Neuronal stem cell (in vitro differentiated cells): ENCODE results near the gene SAPCD2.

Source experiments
- DNase-seq: peaks from one replicate; pipeline ENCODE4 v3.0.0-alpha.2; 2013; ENCODE audit warnings: low spot score
- H2AFZ ChIP-seq: one replicate; pipeline ENCODE4 v1.6.1; 2013; ENCODE audit warnings: mild to moderate bottlenecking, low read length, inconsistent platforms
- H2AK5ac ChIP-seq: 2 replicates; pipeline ENCODE4 v1.6.1; 2013; ENCODE audit warnings: low read depth, mild to moderate bottlenecking, inconsistent platforms, low read length, moderate library complexity, mixed read lengths
- H2BK120ac ChIP-seq: 2 replicates; pipeline ENCODE4 v1.6.1; 2013; ENCODE audit warnings: low read depth, mild to moderate bottlenecking, inconsistent platforms, low read length, moderate library complexity, mixed read lengths
- H2BK12ac ChIP-seq: one replicate; pipeline ENCODE4 v1.6.1; 2013; ENCODE audit warnings: low read length, inconsistent platforms
- H2BK15ac ChIP-seq: 2 replicates; pipeline ENCODE4 v1.6.1; 2013; ENCODE audit warnings: mild to moderate bottlenecking, low read length, inconsistent platforms, mixed read lengths
- H2BK5ac ChIP-seq: one replicate; pipeline ENCODE4 v1.6.1; 2013; ENCODE audit warnings: inconsistent platforms, mild to moderate bottlenecking, low read length, moderate library complexity
- H3K14ac ChIP-seq: one replicate; pipeline ENCODE4 v1.6.1; 2013; ENCODE audit warnings: low read length, inconsistent platforms
- H3K18ac ChIP-seq: 2 replicates; pipeline ENCODE4 v1.6.1; 2013; ENCODE audit warnings: low read length, inconsistent platforms
- H3K23ac ChIP-seq: 2 replicates; pipeline ENCODE4 v1.6.1; 2013; ENCODE audit warnings: low read depth, mild to moderate bottlenecking, mixed read lengths, low read length, inconsistent platforms; ENCODE audit not compliant: poor library complexity
- H3K27ac ChIP-seq: replicated peaks from 3 replicates; pipeline ENCODE4 v1.5.1; 2013; ENCODE audit warnings: low read length, inconsistent platforms
- H3K27me3 ChIP-seq, 3 experiments: 2 replicates each; pipeline ENCODE4 v1.6.1; 2013; ENCODE audit warnings: low read length in 3 of 3, mild to moderate bottlenecking in 2 of 3, inconsistent platforms in 1 of 3, low read depth in 1 of 3, mixed read lengths in 1 of 3, moderate library complexity in 1 of 3; ENCODE audit not compliant: control insufficient read depth in 3 of 3, insufficient read depth in 3 of 3
- H3K36me3 ChIP-seq, 2 donors: replicated peaks in 1 of 2; 2 replicates each; pipeline ENCODE4 v1.6.1; 2013; ENCODE audit warnings: low read length in 2 of 2; ENCODE audit not compliant: control insufficient read depth in 2 of 2, insufficient read depth in 2 of 2
- H3K4ac ChIP-seq: 2 replicates; pipeline ENCODE4 v1.6.1; 2013; ENCODE audit warnings: inconsistent platforms, mild to moderate bottlenecking, low read length, moderate library complexity
- H3K4me1 ChIP-seq, 2 donors: 1 replicate in 1 of 2; 2 replicates in 1 of 2; pipeline ENCODE4 v1.6.1; 2013; ENCODE audit warnings: low read length in 2 of 2, low read depth in 1 of 2; ENCODE audit not compliant: control insufficient read depth in 2 of 2, insufficient read depth in 1 of 2
- H3K4me2 ChIP-seq: one replicate; pipeline ENCODE4 v1.6.1; 2013; ENCODE audit warnings: mild to moderate bottlenecking, low read length, inconsistent platforms; ENCODE audit not compliant: insufficient read depth, poor library complexity, severe bottlenecking
- H3K4me3 ChIP-seq, 2 donors: 2 replicates each; pipeline ENCODE4 v1.5.1; 2013; ENCODE audit warnings: low read length in 2 of 2, mild to moderate bottlenecking in 2 of 2, inconsistent platforms in 1 of 2, moderate library complexity in 1 of 2
- H3K79me1 ChIP-seq: one replicate; pipeline ENCODE4 v1.6.1; 2013; ENCODE audit warnings: low read depth, mild to moderate bottlenecking, inconsistent platforms, low read length, moderate library complexity
- H3K9ac ChIP-seq: one replicate; pipeline ENCODE4 v1.6.1; 2013; ENCODE audit warnings: mild to moderate bottlenecking, low read depth, low read length, inconsistent platforms; ENCODE audit not compliant: poor library complexity
- H3K9me3 ChIP-seq, 2 donors: replicated peaks in 1 of 2; 2 replicates each; pipeline versions ENCODE3 to v1.6.1; 2013; ENCODE audit warnings: low read length in 2 of 2, mild to moderate bottlenecking in 2 of 2, inconsistent platforms in 1 of 2, low read depth in 1 of 2, mixed read lengths in 1 of 2, moderate library complexity in 1 of 2; ENCODE audit not compliant: control insufficient read depth in 2 of 2, insufficient read depth in 1 of 2
- H4K8ac ChIP-seq: one replicate; pipeline ENCODE4 v1.6.1; 2013; ENCODE audit warnings: low read depth, mild to moderate bottlenecking, inconsistent platforms, low read length, moderate library complexity
- H4K91ac ChIP-seq: one replicate; pipeline ENCODE4 v1.6.1; 2013; ENCODE audit warnings: low read length, low read depth, mild to moderate bottlenecking, inconsistent platforms; ENCODE audit not compliant: poor library complexity
- WGBS, 2 donors: extraction: QIAGEN DNeasy Blood & Tissue Kit; methylation state at CpG; one replicate each; pipeline ENCODE4 v1.1.7; 2013; ENCODE audit warnings: missing lambda C conversion rate in 2 of 2, mixed read lengths in 1 of 2; ENCODE audit not compliant: insufficient read length in 2 of 2, insufficient replicate concordance in 1 of 2; ENCODE audit errors: extremely low coverage in 2 of 2; 5-methylcytosine and 5-hydroxymethylcytosine counted together

SAPCD2 gene

DNA sequence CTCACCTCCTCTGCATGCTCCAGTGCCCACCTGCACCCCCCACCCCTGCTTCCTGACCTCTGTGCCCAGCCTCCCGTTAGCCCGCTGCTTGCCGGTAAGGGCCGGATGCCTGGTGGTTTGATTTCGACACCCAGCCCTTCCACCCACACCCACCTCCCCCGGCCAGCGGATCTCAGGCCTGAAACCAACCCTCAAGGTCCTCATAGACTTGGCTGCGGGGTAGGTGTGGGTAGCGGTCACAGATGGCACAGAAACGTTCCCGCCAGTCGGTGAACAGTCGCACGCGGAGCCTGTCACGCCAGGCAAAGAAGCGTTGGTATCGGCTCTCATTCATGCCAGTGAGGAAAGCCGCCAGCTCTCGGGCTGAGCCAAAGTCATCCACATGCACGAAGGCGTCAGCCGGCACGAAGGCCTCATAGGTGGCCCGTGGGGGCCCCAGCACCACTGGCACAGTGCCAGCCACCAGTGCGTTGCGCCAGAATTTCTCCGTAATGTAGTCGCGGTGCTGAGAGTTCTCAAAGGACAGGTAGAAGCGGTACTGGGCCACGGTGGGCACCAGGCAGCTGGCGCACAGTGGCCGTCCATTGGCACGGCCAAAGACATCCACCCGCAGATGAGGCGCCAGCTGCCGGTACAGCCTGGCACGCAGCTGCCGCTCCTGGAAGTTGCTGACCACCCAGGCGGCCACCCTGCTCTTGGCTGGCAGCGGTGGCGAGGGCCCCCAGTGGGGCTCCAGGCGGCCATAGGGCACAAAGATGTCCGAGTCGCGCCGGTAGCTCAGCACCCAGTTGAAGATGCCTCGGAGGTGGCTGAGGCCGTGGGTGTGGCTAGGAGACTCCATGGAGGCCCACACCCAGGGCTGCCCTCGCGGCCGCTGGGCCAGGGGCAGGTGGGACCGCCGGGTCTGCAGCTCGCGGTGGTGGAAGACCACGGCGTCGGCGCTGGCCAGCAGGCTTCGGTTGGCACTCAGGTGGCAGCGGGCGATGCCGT is 39.5 kb downstream of the SAPCD2 start:
- peak overlapping the region; percentile 93 for H2BK12ac ChIP-seq
- no peak overlapping the region for H3K27ac ChIP-seq
- no peak overlapping the region for H3K4me2 ChIP-seq
- no peak overlapping the region for H4K91ac ChIP-seq
- H3K27me3 ChIP-seq: peaks cover 0 to 10% (median 0%) of the 10 kb centered on the region in 3 experiments
- H3K23ac ChIP-seq: peak overlapping the region; percentile 65
- no CpG with 5 or more reads among the region's 65 CpGs for WGBS, 2 donors
- peak overlapping the region; percentile 17 for H3K18ac ChIP-seq
- H4K8ac ChIP-seq: peak overlapping the region; percentile 17
- H2AFZ ChIP-seq: no peak overlapping the region
- H3K9me3 ChIP-seq: no peaks in the 10 kb centered on the region
- no peak overlapping the region for H2BK5ac ChIP-seq
- H3K36me3 ChIP-seq: no peaks in the 10 kb centered on the region
- DNase-seq: no peak
- H2BK120ac ChIP-seq: no peak overlapping the region
- H3K4ac ChIP-seq: no peak overlapping the region
- H3K9ac ChIP-seq: no peak overlapping the region
- H3K4me1 ChIP-seq: peaks cover 15 to 30% of the 10 kb centered on the region in 2 donors
- peak overlapping the region; percentile 98 for H2AK5ac ChIP-seq
- H2BK15ac ChIP-seq: peak overlapping the region; percentile 52
- H3K14ac ChIP-seq: peak overlapping the region; percentile 71
- peaks cover 3% of the 10 kb centered on the region for H3K79me1 ChIP-seq
- H3K4me3 ChIP-seq: no peak overlapping the region

DNA sequence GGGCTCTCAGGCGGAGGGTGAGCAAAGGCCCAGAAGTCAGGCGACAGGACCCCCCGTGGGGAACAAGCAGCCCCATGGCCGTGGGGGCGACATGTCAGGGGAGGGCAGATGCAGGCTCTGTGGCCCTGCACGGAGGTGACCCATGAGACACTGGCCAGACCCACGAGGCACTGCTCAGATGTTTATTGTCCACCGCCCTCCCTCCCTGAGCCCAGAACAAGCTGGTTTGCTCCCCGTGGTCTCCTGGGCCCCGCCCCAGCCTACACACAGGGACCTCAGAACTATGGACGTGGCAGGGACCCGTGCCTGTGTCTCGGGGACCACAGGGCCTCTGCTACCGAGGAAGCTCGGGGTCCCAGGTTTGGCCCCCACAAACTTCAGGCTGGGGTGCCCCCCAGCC is 40.4 kb downstream of the SAPCD2 start:
- Histone ChIP-seq H2BK15ac (peak overlapping the region; percentile 52), H4K8ac (no peak overlapping the region), H2BK5ac (no peak overlapping the region), H3K23ac (no peak overlapping the region), H3K9ac (no peak overlapping the region), H3K79me1 (peaks cover 9% of the 10 kb centered on the region), H2BK12ac (peak overlapping the region; percentile 93), H3K36me3 (no peaks in the 10 kb centered on the region), H3K18ac (no peak overlapping the region), H3K27ac (no peak overlapping the region), H2AK5ac (peak overlapping the region; percentile 98), H3K14ac (no peak overlapping the region), H3K27me3 (peaks cover 0 to 10% (median 0%) of the 10 kb centered on the region in 3 experiments), H3K9me3 (no peaks in the 10 kb centered on the region), H3K4me3 (no peak overlapping the region), H2AFZ (no peak overlapping the region), H4K91ac (no peak overlapping the region), H2BK120ac (no peak overlapping the region), H3K4me1 (peaks cover 20 to 36% of the 10 kb centered on the region in 2 donors), H3K4ac (peak overlapping the region; percentile 53), H3K4me2 (no peak overlapping the region)
- WGBS, 2 donors: no CpG with 5 or more reads among the region's 15 CpGs
- no peak for DNase-seq

DNA sequence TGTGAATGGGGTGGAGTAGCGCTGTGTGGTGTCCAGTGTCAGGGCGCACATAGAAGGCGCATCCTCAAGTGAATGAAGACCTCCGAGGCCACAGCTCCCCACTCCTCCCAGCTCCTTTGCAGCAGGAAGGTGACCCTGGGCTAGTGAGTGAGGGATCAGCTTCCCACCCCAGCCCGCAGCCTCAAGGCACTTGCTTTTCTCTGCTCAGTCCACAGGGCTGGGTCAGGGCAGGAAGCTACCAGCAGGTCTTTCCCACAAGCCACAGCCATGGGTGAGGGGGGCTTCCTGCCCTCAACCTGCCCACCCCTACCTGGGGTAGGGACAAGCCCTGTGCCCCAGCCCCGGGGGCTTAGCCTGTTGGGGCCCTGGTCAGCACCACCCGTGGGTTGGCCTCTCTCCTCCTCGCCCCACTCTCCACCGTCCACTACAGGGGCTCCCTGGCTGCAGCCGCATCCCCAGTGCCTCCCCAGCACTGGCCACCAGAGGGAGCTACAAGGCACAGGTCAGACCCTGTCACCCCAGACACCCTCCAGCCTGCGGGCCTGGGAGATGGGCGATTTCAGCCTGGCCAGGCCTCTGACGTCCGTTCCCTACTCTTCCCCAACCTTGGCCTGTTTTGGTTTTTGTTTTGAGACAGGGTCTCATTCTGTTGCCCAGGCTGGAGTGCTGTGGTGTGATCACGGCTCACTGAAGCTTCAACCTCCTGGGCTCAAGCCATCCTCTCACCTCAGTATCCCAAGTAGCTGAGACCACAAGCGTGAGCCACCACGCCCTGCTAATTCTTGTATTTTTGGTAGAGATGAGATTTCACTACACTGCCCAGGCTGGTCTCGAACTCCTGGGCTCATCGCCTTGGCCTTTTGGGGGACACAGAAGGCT is 41.1 kb downstream of the SAPCD2 start:
- Histone ChIP-seq H3K36me3 (no peaks in the 10 kb centered on the region), H3K4me2 (peak overlapping the region; percentile 26), H3K23ac (peak overlapping the region; percentile 2), H3K18ac (peak overlapping the region; percentile 99), H3K27me3 (peaks cover 0 to 10% (median 0%) of the 10 kb centered on the region in 3 experiments), H3K4me1 (peaks cover 18 to 38% of the 10 kb centered on the region in 2 donors), H2BK15ac (peak overlapping the region; percentile 54), H3K14ac (no peak overlapping the region), H2BK120ac (no peak overlapping the region), H2BK5ac (no peak overlapping the region), H3K27ac (peak overlapping the region; percentile 10), H2BK12ac (peak overlapping the region; percentile 93), H4K8ac (no peak overlapping the region), H4K91ac (no peak overlapping the region), H2AK5ac (peak overlapping the region; percentile 98), H3K9me3 (no peaks in the 10 kb centered on the region), H3K79me1 (peaks cover 9% of the 10 kb centered on the region), H3K4ac (no peak overlapping the region), H3K4me3 (peak overlapping the region in 1 of 2 donors; percentile 60), H3K9ac (peak overlapping the region; percentile 73), H2AFZ (peak overlapping the region; percentile 99)
- WGBS, 2 donors: no CpG with 5 or more reads among the region's 19 CpGs
- peak; percentile 75 for DNase-seq
